Suprapubic skin (tissue), 4 donors: ENCODE results near the gene ALDH7A1.

Experiments
- POLR2A ChIP-seq, 2 donors: fragments of 450-650 bp; IDR thresholded peaks; one replicate each; pipeline ENCODE4 v1.6.1; 2017; ENCODE audit warnings: antibody characterized with exemption in 2 of 2, mild to moderate bottlenecking in 2 of 2, moderate library complexity in 2 of 2
- POLR2AphosphoS5 ChIP-seq, 3 donors: sonication (generic); formaldehyde crosslinking; IDR thresholded peaks; one replicate each; pipeline ENCODE4 v1.6.1; 2017; ENCODE audit warnings: antibody characterized with exemption in 3 of 3
- TF ChIP-seq, protein P1 (sequence below), 2 donors: fragments of 200-600 bp in 1 of 2; fragments of 450-650 bp in 1 of 2; sonication (generic) in 1 of 2; IDR thresholded peaks; one replicate each; pipeline ENCODE4 v1.5.1; 2016 to 2019; ENCODE audit warnings: antibody characterized with exemption in 2 of 2, mild to moderate bottlenecking in 1 of 2, moderate library complexity in 1 of 2

GRCh38 chr5:126513302-126513701 lies 81.7 kb downstream of the ALDH7A1 start:
- TF ChIP-seq POLR2A (IDR thresholded peaks at IDR 0.05), result no peak
- TF ChIP-seq, protein P1, sequence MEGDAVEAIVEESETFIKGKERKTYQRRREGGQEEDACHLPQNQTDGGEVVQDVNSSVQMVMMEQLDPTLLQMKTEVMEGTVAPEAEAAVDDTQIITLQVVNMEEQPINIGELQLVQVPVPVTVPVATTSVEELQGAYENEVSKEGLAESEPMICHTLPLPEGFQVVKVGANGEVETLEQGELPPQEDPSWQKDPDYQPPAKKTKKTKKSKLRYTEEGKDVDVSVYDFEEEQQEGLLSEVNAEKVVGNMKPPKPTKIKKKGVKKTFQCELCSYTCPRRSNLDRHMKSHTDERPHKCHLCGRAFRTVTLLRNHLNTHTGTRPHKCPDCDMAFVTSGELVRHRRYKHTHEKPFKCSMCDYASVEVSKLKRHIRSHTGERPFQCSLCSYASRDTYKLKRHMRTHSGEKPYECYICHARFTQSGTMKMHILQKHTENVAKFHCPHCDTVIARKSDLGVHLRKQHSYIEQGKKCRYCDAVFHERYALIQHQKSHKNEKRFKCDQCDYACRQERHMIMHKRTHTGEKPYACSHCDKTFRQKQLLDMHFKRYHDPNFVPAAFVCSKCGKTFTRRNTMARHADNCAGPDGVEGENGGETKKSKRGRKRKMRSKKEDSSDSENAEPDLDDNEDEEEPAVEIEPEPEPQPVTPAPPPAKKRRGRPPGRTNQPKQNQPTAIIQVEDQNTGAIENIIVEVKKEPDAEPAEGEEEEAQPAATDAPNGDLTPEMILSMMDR (IDR thresholded peaks at IDR 0.05), result no peak
- no peak for TF ChIP-seq POLR2AphosphoS5 (IDR thresholded peaks at IDR 0.05)
